Peyer's patch (tissue), 4 donors: ENCODE measurements around the gene TNFAIP6. TPM values are rescaled to one million over a fixed set of nuclear protein-coding genes. Genes with fewer than 3 reads are reported as not detected.

Source experiments
- DNase-seq, 3 donors: peaks; one replicate each; pipeline ENCODE4 v3.0.0-alpha.2; 2017 to 2019
- H3K27ac ChIP-seq, 4 donors: fragments of 200-600 bp; sonication (generic); one replicate each; pipeline ENCODE4 v1.5.1; 2016 to 2019
- H3K27me3 ChIP-seq, 2 donors: fragments of 200-600 bp; sonication (generic); one replicate each; pipeline ENCODE4 v1.5.1; 2019
- H3K36me3 ChIP-seq, 3 donors: fragments of 200-600 bp; sonication (generic); one replicate each; pipeline ENCODE4 v1.5.1; 2016 to 2019
- H3K4me1 ChIP-seq, 4 donors: fragments of 200-600 bp; sonication (generic); one replicate each; pipeline ENCODE4 v1.5.1; 2016 to 2019
- H3K4me3 ChIP-seq, 4 donors: fragments of 200-600 bp; sonication (generic); 1 replicate in 3 of 4; 2 replicates in 1 of 4; pipeline ENCODE4 v1.5.1; 2016 to 2019; ENCODE audit warnings: mild to moderate bottlenecking in 1 of 4
- H3K9me3 ChIP-seq, 4 donors: fragments of 200-600 bp; sonication (generic); one replicate each; pipeline ENCODE4 v1.5.1; 2016 to 2019; ENCODE audit warnings: mild to moderate bottlenecking in 1 of 4
- CTCF ChIP-seq, 6 experiments: fragments of 450-650 bp in 4 of 6; fragments of 200-600 bp in 2 of 6; sonication (generic) in 1 of 6; IDR thresholded peaks; one replicate each; pipeline ENCODE4 v1.5.1; 2017 to 2019; ENCODE audit warnings: antibody characterized with exemption in 6 of 6, mild to moderate bottlenecking in 3 of 6, moderate library complexity in 1 of 6
- POLR2A ChIP-seq, 2 donors: fragments of 450-650 bp; IDR thresholded peaks; one replicate each; pipeline ENCODE4 v1.5.1; 2017; ENCODE audit warnings: antibody characterized with exemption in 2 of 2, mild to moderate bottlenecking in 2 of 2, moderate library complexity in 2 of 2
- total RNA-seq, 4 donors: library from RNA; depleted of rRNA; stranded (reverse); fragments of >200 nt; gene quantifications; one replicate each; pipeline ENCODE4 v1.1.0, GENCODE V29; 2016

The TNFAIP6 gene
- total RNA-seq, 4 donors from 2014 or later: 1.1 TPM; not detected in 3

GRCh38 chr2:151329998-151330397 is 27.4 kb upstream of the TNFAIP6 start:
- H3K4me3 ChIP-seq: no peak overlapping the region
- H3K27me3 ChIP-seq: no peaks in the 10 kb centered on the region
- no peak overlapping the region for H3K27ac ChIP-seq
- no peaks in the 10 kb centered on the region for H3K9me3 ChIP-seq
- no peaks in the 10 kb centered on the region for H3K36me3 ChIP-seq
- no peak for DNase-seq
- TF ChIP-seq CTCF (IDR thresholded peaks at IDR 0.05) (no peak), POLR2A (IDR thresholded peaks at IDR 0.05) (no peak)
- no peaks in the 10 kb centered on the region for H3K4me1 ChIP-seq

- TF ChIP-seq CTCF (IDR thresholded peaks at IDR 0.05): no peak
- no peak for TF ChIP-seq POLR2A (IDR thresholded peaks at IDR 0.05)
- Histone ChIP-seq H3K27ac (no peak overlapping the region), H3K4me1 (no peaks in the 10 kb centered on the region), H3K36me3 (no peaks in the 10 kb centered on the region), H3K9me3 (no peaks in the 10 kb centered on the region), H3K27me3 (no peaks in the 10 kb centered on the region), H3K4me3 (no peak overlapping the region)
- DNase-seq: no peak
These were observed 24.3 kb upstream of the TNFAIP6 start for GRCh38 chr2:151333083-151333482.

- TF ChIP-seq CTCF (IDR thresholded peaks at IDR 0.05) (no peak), POLR2A (IDR thresholded peaks at IDR 0.05) (no peak)
- Histone ChIP-seq H3K4me1 (no peaks in the 10 kb centered on the region), H3K27me3 (no peaks in the 10 kb centered on the region), H3K27ac (no peak overlapping the region), H3K9me3 (no peaks in the 10 kb centered on the region), H3K4me3 (no peak overlapping the region), H3K36me3 (no peaks in the 10 kb centered on the region)
- DNase-seq: no peak
These were observed 23.1 kb upstream of the TNFAIP6 start for GRCh38 chr2:151334082-151334815.

GRCh38 chr2:151336863-151337371 is 20.5 kb upstream of the TNFAIP6 start:
- H3K27me3 ChIP-seq: no peaks in the 10 kb centered on the region
- H3K27ac ChIP-seq: no peak overlapping the region
- TF ChIP-seq CTCF (IDR thresholded peaks at IDR 0.05) (no peak), POLR2A (IDR thresholded peaks at IDR 0.05) (no peak)
- no peaks in the 10 kb centered on the region for H3K36me3 ChIP-seq
- no peak overlapping the region for H3K4me3 ChIP-seq
- no peaks in the 10 kb centered on the region for H3K4me1 ChIP-seq
- H3K9me3 ChIP-seq: no peaks in the 10 kb centered on the region
- no peak for DNase-seq

GRCh38 chr2:151337643-151338042 is 19.7 kb upstream of the TNFAIP6 start:
- H3K36me3 ChIP-seq: no peaks in the 10 kb centered on the region
- no peak for DNase-seq
- H3K4me3 ChIP-seq: no peak overlapping the region

More at GRCh38 chr2:151337643-151338042, 19.7 kb upstream of the TNFAIP6 start:
- Histone ChIP-seq H3K27me3 (no peaks in the 10 kb centered on the region), H3K27ac (no peak overlapping the region), H3K4me1 (no peaks in the 10 kb centered on the region), H3K9me3 (no peaks in the 10 kb centered on the region)
- TF ChIP-seq CTCF (IDR thresholded peaks at IDR 0.05) (no peak), POLR2A (IDR thresholded peaks at IDR 0.05) (no peak)
